Cardiac muscle cell (in vitro differentiated cells and primary cell): ENCODE results near the gene NAA35. TPM values are rescaled to one million over a fixed set of nuclear protein-coding genes. Genes with fewer than 3 reads are reported as not detected.

Experiments used
- DNase-seq, 2 donors: peaks; one replicate each; pipeline versions ENCODE4 v3.0.0 to v3.0.0-alpha.2; 2010 to 2017; ENCODE audit warnings: low read depth in 1 of 2, low spot score in 1 of 2
- H3K27ac ChIP-seq: fragments of 200-600 bp; sonication (generic); 2 replicates; pipeline ENCODE4 v1.5.1; 2016
- H3K27me3 ChIP-seq: fragments of 200-600 bp; sonication (generic); 2 replicates; pipeline ENCODE4 v1.6.0; 2016; ENCODE audit warnings: control low read depth
- H3K36me3 ChIP-seq: fragments of 200-600 bp; sonication (generic); 2 replicates; pipeline ENCODE4 v1.5.1; 2016; ENCODE audit warnings: control low read depth
- H3K4me1 ChIP-seq: fragments of 200-600 bp; sonication (generic); 2 replicates; pipeline ENCODE4 v1.8.1; 2017; ENCODE audit warnings: low read depth, mild to moderate bottlenecking, mixed run types
- H3K4me3 ChIP-seq: fragments of 200-600 bp; sonication (generic); 2 replicates; pipeline ENCODE4 v1.5.1; 2016; ENCODE audit warnings: mild to moderate bottlenecking
- H3K9me3 ChIP-seq: fragments of 200-600 bp; sonication (generic); 2 replicates; pipeline ENCODE4 v1.5.1; 2017; ENCODE audit warnings: low read depth, mild to moderate bottlenecking, control low read depth
- polyA plus RNA-seq: library from polyadenylated mRNA; unstranded; fragments of >200 nt; fragmentation: Nextera tagmentation; extraction: Ambion mirVana; gene quantifications from 2 replicates; pipeline ENCODE4 v1.2.1, GENCODE V29; 2016
- total RNA-seq: library from RNA; depleted of rRNA; stranded (reverse); fragments of >200 nt; gene quantifications from 2 replicates; pipeline ENCODE4 v1.2.3, GENCODE V29; 2016
- TF ChIP-seq, protein P1 (sequence below): IDR thresholded peaks from 2 replicates; pipeline ENCODE4 v1.5.1; 2012; ENCODE audit warnings: low read depth, mild to moderate bottlenecking, low read length

The NAA35 gene
- total and polyA plus RNA-seq, 2 experiments from 2014 or later: 31.5 to 32.4 TPM

- no peaks in the 10 kb centered on the region for H3K9me3 ChIP-seq
- DNase-seq: no peak
- no peaks in the 10 kb centered on the region for H3K36me3 ChIP-seq
- TF ChIP-seq, protein P1, sequence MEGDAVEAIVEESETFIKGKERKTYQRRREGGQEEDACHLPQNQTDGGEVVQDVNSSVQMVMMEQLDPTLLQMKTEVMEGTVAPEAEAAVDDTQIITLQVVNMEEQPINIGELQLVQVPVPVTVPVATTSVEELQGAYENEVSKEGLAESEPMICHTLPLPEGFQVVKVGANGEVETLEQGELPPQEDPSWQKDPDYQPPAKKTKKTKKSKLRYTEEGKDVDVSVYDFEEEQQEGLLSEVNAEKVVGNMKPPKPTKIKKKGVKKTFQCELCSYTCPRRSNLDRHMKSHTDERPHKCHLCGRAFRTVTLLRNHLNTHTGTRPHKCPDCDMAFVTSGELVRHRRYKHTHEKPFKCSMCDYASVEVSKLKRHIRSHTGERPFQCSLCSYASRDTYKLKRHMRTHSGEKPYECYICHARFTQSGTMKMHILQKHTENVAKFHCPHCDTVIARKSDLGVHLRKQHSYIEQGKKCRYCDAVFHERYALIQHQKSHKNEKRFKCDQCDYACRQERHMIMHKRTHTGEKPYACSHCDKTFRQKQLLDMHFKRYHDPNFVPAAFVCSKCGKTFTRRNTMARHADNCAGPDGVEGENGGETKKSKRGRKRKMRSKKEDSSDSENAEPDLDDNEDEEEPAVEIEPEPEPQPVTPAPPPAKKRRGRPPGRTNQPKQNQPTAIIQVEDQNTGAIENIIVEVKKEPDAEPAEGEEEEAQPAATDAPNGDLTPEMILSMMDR: no peak
- no peaks in the 10 kb centered on the region for H3K27me3 ChIP-seq
- H3K4me3 ChIP-seq: no peak overlapping the region
- peaks cover 13% of the 10 kb centered on the region for H3K4me1 ChIP-seq
- H3K27ac ChIP-seq: no peak overlapping the region
These were observed 123.3 kb downstream of the NAA35 start for GRCh38 chr9:86064220-86064619.

- no peaks in the 10 kb centered on the region for H3K36me3 ChIP-seq
- no peaks in the 10 kb centered on the region for H3K9me3 ChIP-seq
- TF ChIP-seq, protein P1: no peak
- DNase-seq: no peak
- H3K27ac ChIP-seq: no peak overlapping the region
- H3K4me1 ChIP-seq: peaks cover 13% of the 10 kb centered on the region
- no peak overlapping the region for H3K4me3 ChIP-seq
- no peaks in the 10 kb centered on the region for H3K27me3 ChIP-seq
These were observed 128.4 kb downstream of the NAA35 start for GRCh38 chr9:86069206-86069869.

Other genes starting within 250 kb of the NAA35 start
- 25.4 and 30.5 TPM in 2 replicates for gene AGTPBP1, start 199.2 kb upstream of the NAA35 start, total RNA-seq
- gene AGTPBP1, start 199.2 kb upstream of the NAA35 start, polyA plus RNA-seq: 15.0 and 19.4 TPM in 2 replicates
- 44.4 and 60.2 TPM in 2 replicates for gene GOLM1, start 158.4 kb downstream of the NAA35 start, total RNA-seq
- 66.5 and 66.7 TPM in 2 replicates for gene GOLM1, start 158.4 kb downstream of the NAA35 start, polyA plus RNA-seq